ENCODE results near the gene SOX18.
"Not testable (repeated sequence)": the region's sequence is repeated elsewhere in the genome, so short reads cannot be mapped to it uniquely, and the experiment has no call there.

Gene SOX18

GRCh38 chr20:64049060-64049877, at the start of gene SOX18:
Gene SOX18 (minus strand): TSS chr20:64049639. CDS start chr20:64049516, 123 bp downstream.
- no peak for DNase-seq (ENCODE audit: low read depth in 2 of 2)

DNA sequence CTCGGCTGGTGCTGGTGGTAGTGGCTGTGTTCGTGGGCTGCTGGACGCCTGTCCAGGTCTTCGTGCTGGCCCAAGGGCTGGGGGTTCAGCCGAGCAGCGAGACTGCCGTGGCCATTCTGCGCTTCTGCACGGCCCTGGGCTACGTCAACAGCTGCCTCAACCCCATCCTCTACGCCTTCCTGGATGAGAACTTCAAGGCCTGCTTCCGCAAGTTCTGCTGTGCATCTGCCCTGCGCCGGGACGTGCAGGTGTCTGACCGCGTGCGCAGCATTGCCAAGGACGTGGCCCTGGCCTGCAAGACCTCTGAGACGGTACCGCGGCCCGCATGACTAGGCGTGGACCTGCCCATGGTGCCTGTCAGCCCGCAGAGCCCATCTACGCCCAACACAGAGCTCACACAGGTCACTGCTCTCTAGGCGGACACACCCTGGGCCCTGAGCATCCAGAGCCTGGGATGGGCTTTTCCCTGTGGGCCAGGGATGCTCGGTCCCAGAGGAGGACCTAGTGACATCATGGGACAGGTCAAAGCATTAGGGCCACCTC, 49.1 kb upstream of the SOX18 start:
- DNase-seq (ENCODE audit: low read depth in 2 of 2), result no peak

GRCh38 chr20:64096535-64096934, 47.1 kb upstream of the SOX18 start:
- no peak for DNase-seq (ENCODE audit: low read depth in 2 of 2)

DNA sequence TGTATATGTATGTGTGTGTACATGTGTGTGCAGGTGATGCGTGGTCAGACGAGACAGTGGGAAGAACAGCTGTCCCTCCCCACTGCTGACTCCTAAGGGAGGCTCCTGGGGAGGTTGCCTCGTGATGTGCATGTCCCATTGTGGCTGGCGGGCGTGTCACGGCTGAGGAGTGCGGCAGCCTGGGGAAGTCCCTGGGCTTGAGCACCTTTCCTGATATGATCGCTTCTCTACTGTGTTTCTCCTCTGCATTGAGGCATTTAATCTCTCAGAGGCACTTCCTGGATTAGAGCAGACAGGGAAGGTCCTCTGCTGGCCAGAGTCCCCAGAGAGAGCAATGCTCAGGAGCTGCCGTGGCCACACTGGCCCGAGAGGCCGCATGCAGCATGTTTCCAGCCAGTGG, 46.5 kb upstream of the SOX18 start:
- DNase-seq (ENCODE audit: low read depth in 2 of 2), result no peak

- DNase-seq (ENCODE audit: low read depth in 2 of 2), result no peak
Observed at GRCh38 chr20:64095455-64095854, 46.0 kb upstream of the SOX18 start.

DNA sequence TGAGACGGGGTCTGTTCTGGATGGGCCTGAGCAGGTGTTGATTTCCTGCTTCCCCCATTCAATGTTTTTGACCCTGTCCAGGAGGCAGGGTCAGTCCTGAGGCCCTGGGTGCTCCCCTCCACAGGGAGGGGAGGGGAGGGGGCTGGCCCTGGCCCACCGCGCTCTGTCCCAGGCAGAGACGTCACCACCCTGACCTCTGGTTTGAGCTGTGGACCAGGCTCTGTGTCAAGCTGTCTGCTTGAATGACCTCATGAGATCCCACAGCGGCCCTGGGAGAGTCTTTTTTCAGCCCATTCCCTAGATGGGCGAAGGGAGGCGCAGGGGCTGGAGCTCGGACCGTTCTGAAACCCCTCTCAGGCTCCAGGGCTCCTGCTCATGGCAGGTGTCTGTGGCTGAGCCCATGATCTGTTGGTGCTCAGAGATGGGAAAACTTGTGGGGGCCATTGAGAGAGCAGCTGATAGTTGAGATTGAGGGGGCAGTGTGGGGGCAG, 43.6 kb upstream of the SOX18 start:
- DNase-seq (ENCODE audit: low read depth in 2 of 2), result no peak

GRCh38 chr20:64092258-64093012, 43.0 kb upstream of the SOX18 start:
- DNase-seq (ENCODE audit: low read depth in 2 of 2), result no peak

DNA sequence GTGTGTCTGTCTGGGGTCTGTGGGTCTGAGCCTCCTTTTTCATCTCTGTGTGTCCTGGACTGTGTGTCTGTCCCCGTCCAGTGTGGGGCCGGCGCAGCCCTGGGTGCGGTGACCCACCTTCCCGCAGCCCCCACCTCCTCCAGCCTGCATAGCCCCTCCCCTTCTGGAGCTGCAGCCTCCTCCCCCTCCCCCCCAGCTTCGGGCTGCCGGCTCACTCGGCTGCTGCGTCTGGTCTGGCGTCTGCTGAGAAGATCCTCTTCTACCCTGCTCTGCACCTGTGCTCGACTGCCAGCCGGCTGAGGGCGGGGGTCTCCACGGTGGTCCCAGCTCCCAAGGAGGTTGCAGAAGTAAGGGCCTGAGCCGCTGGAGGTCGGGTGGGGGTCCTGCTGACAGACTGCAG, 42.3 kb upstream of the SOX18 start:
- DNase-seq (ENCODE audit: low read depth in 2 of 2), result no peak

DNA sequence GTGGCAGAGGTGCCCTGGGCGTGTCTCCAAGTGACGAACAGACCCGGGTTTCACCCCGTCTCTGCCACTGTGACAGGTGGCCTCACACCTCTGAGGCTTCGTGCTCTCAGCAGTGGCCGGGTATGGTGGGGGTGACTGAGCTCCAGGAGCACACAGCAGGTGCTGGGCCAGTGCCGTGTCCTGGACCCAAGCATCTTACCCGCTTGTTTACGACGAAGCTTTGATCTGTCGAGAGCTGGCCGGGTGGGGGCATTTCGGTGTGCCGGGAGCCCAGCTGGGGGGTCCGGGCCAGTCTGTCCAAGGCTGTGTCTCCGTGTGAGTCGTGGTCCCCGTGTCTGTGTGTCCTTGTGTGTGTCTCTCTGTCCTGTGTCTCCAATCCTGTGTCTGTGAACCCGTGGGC, 41.9 kb upstream of the SOX18 start:
- no peak for DNase-seq (ENCODE audit: low read depth in 2 of 2)

DNA sequence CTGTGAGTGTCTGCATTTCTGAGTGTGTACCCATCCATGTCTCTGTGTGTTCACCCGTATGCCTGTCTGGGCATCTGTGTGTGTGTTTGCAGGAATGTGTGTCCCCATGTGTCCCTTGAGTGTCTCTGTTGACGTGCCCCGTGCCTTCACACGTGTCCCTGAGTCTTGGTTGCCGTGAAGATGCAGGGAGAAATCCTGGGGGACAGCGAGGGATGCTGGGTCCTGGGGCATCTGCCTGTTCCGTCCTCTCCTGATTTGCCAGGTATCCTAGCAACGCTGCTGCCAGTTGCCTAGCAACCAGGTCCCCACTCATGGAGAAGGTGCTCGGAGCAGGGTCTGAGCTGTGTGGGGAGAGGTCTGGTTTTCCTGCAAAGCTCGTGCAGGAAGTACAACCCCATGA, 40.7 kb upstream of the SOX18 start:
- DNase-seq (ENCODE audit: low read depth in 2 of 2), result no peak

DNA sequence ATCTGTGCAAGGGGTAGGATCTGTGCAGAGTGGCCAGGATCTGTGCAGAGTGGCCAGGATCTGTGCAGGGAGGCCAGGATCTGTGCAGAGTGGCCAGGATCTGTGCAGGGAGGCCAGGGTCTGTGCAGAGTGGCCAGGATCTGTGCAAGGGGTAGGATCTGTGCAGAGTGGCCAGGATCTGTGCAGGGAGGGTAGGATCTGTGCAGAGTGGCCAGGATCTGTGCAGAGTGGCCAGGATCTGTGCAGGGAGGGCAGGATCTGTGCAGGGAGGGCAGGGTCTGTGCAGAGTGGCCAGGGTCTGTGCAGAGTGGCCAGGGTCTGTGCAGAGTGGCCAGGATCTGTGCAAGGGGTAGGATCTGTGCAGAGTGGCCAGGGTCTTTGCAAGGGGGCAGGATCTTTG, 39.1 kb upstream of the SOX18 start:
- not testable (repeated sequence) for DNase-seq (ENCODE audit: low read depth in 2 of 2)

DNA sequence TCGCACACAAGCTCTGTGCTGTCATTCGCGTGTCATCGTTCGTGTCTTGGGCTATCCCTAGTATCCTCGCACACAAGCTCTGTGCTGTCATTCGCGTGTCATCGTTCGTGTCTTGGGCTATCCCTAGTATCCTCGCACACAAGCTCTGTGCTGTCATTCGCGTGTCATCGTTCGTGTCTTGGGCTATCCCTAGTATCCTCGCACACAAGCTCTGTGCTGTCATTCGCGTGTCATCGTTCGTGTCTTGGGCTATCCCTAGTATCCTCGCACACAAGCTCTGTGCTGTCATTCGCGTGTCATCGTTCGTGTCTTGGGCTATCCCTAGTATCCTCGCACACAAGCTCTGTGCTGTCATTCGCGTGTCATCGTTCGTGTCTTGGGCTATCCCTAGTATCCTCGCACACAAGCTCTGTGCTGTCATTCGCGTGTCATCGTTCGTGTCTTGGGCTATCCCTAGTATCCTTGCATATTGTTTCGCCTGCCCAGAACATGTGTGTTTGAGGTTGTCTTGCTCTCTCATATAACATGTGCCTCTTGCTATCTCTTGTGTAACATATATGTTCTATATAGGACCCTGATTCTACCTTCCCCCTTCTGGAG, 37.9 kb upstream of the SOX18 start:
- DNase-seq (ENCODE audit: low read depth in 2 of 2), result not testable (repeated sequence)

GRCh38 chr20:64086801-64087200, 37.4 kb upstream of the SOX18 start:
- no peak for DNase-seq (ENCODE audit: low read depth in 2 of 2)

- DNase-seq (ENCODE audit: low read depth in 2 of 2), result no peak
Observed at GRCh38 chr20:64084685-64085152, 35.3 kb upstream of the SOX18 start.

- DNase-seq (ENCODE audit: low read depth in 2 of 2), result no peak
Observed at GRCh38 chr20:64083804-64084684, 34.6 kb upstream of the SOX18 start, which contains the start of gene LKAAEAR1. Gene LKAAEAR1 (minus strand): TSS chr20:64084398. CDS start chr20:64084219, 179 bp downstream.

DNA sequence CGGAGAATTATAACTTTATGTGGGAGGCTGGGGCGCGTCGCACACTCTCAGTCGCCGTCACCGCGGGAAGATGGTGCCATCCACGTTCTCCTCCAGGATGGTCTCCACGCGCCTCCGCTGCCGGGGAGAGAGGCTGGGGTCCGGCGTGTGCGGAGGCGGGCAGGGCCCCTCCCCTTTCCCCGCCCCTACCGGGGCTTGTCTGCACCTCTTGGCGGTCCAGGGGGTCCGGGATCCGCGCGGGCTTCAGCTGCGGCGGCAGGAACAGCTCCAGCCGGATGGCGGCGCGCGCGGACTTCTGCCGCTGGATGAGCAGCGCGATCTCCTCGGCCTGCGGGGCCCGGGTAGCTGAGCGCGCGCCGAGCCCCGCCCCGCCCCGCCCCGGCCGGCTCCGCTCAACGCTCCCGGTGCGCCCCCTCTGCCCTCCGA, 34.0 kb upstream of the SOX18 start:
- DNase-seq (ENCODE audit: low read depth in 2 of 2), result peak; percentile 27 to 40

DNA sequence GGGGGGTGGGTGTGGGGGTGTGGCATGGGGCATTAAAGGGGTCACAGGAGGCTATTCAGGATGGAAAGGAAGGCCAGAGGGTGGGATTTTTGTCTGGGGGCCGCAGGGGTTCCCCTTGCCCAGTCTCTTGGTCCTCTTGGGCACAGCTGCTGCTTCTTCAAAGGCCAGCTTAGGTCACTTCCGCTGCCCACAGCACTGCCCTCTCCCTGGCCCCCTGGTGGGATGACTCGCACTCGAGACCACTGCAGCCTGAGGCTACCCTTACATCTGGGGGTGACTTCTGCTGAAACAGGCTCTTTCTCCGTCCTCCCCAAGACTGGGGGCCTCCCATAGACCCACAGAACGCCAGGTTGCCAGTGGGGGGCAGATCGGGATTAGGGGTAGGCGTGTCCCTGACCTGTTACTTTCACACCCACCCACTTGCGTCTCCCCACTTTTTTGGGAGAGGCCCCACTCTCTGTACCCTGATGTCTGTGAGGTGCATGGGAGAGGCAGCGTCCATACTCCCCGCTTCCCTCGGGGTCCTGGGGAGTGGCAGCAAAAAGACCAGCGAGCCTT, 33.5 kb upstream of the SOX18 start:
- DNase-seq (ENCODE audit: low read depth in 2 of 2), result no peak

DNA sequence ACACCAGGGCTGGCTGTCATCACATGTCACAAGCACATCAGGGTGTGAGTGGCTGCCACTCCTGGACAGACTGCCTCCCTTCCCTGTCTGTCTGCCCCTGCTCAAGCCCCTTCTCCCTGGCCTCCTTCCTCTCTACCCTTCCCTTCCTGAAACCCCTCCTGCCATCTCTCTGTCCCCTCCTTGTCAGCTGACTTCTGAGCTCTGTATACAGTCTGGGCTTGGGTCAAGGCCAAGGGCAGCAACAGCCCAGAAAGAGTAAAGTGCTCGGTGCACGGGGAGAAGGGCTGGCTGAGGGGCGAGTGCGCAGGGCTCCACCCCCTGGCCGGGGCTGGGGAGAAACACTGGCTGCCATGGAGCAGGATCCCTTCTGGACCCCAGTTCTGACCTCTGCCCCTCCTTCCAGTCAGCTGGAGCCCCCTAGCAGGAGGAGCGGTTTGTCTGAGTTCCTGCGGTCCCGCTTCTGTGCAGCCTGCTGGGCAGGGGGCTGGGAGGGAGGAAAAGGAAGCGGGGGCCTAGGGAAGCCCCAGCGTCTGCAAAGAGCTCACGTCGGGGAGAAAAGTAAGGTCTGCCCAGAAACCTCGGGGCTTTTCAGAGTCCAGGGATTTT, 32.8 kb upstream of the SOX18 start:
- DNase-seq (ENCODE audit: low read depth in 2 of 2), result no peak

DNA sequence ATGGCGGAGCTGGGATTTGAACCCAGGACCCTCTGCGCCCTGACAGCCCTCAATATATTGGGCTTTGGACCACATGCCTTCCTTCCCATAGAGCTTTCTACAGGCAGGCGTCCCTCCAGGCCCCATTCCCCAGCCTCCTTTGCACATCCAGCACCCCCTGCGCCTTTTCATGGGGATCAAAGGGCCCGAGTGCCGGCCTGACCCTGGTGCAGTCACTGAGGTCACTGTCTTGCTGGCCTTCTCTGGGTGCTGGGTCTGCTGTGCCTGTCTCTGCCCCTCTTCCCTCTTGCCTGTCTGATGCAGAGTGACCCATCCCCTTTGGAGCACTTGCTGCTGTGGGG, 32.2 kb upstream of the SOX18 start:
- no peak for DNase-seq (ENCODE audit: low read depth in 2 of 2)
